HEK293 (cell line): ENCODE data around the gene NEU1.

ENCODE experiments used
- CTCF ChIP-seq: fragments of 450-650 bp; formaldehyde crosslinking; IDR thresholded peaks from 2 replicates; pipeline ENCODE4 v1.5.1; 2016; ENCODE audit warnings: missing biosample characterization, missing genetic modification characterization
- TCF7L2 ChIP-seq: IDR thresholded peaks from 2 replicates; pipeline ENCODE4 v1.6.1; 2011; ENCODE audit warnings: low read depth, mild to moderate bottlenecking, inconsistent platforms, low read length, moderate library complexity, borderline replicate concordance
- ZNF121 ChIP-seq: fragments of 450-650 bp; formaldehyde crosslinking; IDR thresholded peaks from 2 replicates; pipeline ENCODE4 v1.5.1; 2016; ENCODE audit warnings: missing biosample characterization, missing genetic modification characterization
- ZNF610 ChIP-seq: fragments of 450-650 bp; formaldehyde crosslinking; IDR thresholded peaks from 2 replicates; pipeline ENCODE4 v1.5.1; 2016; ENCODE audit warnings: missing biosample characterization, missing genetic modification characterization, borderline replicate concordance
- ZNF621 ChIP-seq: fragments of 450-650 bp; formaldehyde crosslinking; IDR thresholded peaks from 2 replicates; pipeline ENCODE4 v1.5.1; 2017; ENCODE audit warnings: missing biosample characterization, missing genetic modification characterization

DNA sequence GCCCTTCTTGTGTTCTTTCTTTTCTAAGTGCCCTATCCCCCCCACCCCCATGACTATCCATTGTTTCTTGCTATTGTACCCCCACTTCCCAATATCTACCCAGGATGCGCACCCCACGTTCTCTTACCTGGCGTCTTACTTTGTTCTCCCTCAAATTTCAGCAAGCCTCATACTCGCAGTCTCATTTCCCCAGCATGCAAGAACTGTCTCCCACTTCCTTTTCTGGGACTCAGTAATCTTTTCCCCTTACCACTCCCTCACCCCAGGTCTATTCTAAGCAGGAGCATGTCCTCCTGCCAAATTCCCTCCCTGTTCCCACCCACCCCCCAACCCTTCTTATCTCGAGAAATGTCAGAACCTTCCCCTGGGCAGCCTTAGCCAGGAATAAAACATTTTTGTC is 36.6 kb upstream of the NEU1 start:
- TF ChIP-seq CTCF (tag by site-specific recombination), result no peak
- no peak for TF ChIP-seq ZNF121 (tag by site-specific recombination)
- no peak for TF ChIP-seq ZNF610 (tag by site-specific recombination)
- TF ChIP-seq ZNF621, result no peak
- TF ChIP-seq TCF7L2, result no peak
